Measurements from ENCODE around the gene FYCO1.

DNA sequence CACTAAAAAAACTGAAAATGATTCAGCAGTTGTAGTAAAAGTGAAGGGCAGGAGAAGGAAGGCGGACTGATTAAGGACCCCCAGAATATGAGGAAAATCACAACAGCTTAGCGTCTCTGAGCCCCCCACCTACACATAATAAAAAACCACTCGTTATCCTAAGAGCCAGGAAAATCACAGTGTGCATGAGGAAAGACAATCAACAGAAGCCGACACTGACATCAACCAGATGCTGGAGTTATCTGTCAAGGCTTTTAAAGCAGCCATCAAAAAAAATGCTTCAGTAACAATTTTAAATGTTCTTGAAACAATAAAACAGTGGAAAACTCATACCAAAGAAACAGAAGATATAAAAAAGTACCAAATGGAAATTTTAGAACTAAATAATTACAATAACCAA, 62.0 kb downstream of the FYCO1 start:
- no peak for TF ChIP-seq BCL11A (IDR thresholded peaks at IDR 0.05; ENCODE audit: low read depth in 2 of 2, low read length in 2 of 2)
- TF ChIP-seq, protein P1, sequence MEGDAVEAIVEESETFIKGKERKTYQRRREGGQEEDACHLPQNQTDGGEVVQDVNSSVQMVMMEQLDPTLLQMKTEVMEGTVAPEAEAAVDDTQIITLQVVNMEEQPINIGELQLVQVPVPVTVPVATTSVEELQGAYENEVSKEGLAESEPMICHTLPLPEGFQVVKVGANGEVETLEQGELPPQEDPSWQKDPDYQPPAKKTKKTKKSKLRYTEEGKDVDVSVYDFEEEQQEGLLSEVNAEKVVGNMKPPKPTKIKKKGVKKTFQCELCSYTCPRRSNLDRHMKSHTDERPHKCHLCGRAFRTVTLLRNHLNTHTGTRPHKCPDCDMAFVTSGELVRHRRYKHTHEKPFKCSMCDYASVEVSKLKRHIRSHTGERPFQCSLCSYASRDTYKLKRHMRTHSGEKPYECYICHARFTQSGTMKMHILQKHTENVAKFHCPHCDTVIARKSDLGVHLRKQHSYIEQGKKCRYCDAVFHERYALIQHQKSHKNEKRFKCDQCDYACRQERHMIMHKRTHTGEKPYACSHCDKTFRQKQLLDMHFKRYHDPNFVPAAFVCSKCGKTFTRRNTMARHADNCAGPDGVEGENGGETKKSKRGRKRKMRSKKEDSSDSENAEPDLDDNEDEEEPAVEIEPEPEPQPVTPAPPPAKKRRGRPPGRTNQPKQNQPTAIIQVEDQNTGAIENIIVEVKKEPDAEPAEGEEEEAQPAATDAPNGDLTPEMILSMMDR (IDR thresholded peaks at IDR 0.05; ENCODE audit: control extremely low read depth in 1 of 3, insufficient read depth in 1 of 3, low read depth in 1 of 3, low read length in 3 of 3): no peak
- TF ChIP-seq MAFK (IDR thresholded peaks at IDR 0.05; ENCODE audit: low read depth, low read length): no peak
- no peak for TF ChIP-seq YY1 (IDR thresholded peaks at IDR 0.05; ENCODE audit: low read depth, low read length)
- no peak for TF ChIP-seq POLR2A (IDR thresholded peaks at IDR 0.05; ENCODE audit: control extremely low read depth in 1 of 2, low read depth in 2 of 2, low read length in 2 of 2)
- TF ChIP-seq, protein P2, sequence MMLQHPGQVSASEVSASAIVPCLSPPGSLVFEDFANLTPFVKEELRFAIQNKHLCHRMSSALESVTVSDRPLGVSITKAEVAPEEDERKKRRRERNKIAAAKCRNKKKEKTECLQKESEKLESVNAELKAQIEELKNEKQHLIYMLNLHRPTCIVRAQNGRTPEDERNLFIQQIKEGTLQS (IDR thresholded peaks at IDR 0.05; ENCODE audit: insufficient read depth, low read depth, low read length): no peak
- no peak for TF ChIP-seq RAD21 (IDR thresholded peaks at IDR 0.05 in 1 of 2, conservative IDR thresholded peaks at IDR 0.05 in 1 of 2; ENCODE audit: low read depth in 2 of 2, low read length in 2 of 2)
- TF ChIP-seq POLR2AphosphoS5 (IDR thresholded peaks at IDR 0.05; ENCODE audit: low read depth, low read length): no peak
- no peak for TF ChIP-seq CBX8 (IDR thresholded peaks at IDR 0.05; ENCODE audit: borderline replicate concordance, low read depth, low read length)
- no peak for TF ChIP-seq CEBPB (IDR thresholded peaks at IDR 0.05; ENCODE audit: low read depth, low read length)
- no peak for TF ChIP-seq TBP (IDR thresholded peaks at IDR 0.05; ENCODE audit: low read depth, low read length)
- no peak for TF ChIP-seq HDAC6 (IDR thresholded peaks at IDR 0.05; ENCODE audit: low read depth, low read length)
- TF ChIP-seq ZNF274 (IDR thresholded peaks at IDR 0.05; ENCODE audit: borderline replicate concordance, extremely low read depth, low read length): no peak
- no peak for TF ChIP-seq KDM1A (IDR thresholded peaks at IDR 0.05; ENCODE audit: borderline replicate concordance, low read length)
